Endothelial cell of umbilical vein (primary cell): ENCODE measurements around the gene VPS9D1. TPM values are rescaled to one million over a fixed set of nuclear protein-coding genes. Genes with fewer than 3 reads are reported as not detected.

Source experiments
- BruUV-seq: library from RNA; stranded (reverse); fragments of 400-500 nt; replicated peaks from 2 replicates; lab custom pipeline; 2021; lab: Mats Ljungman, UMichigan
- CTCF ChIA-PET: fragments of 300-600, 350-600 bp; sonication (Branson Sonifier 250); formaldehyde crosslinking; loops from one replicate; lab custom pipeline; 2021; ENCODE audit warnings: antibody characterized with exemption, inconsistent platforms; lab: Charles Lee
- POLR2A ChIA-PET: fragments of 300-600, 350-600 bp; sonication (Branson Sonifier 250); formaldehyde crosslinking; loops from one replicate; lab custom pipeline; 2021; ENCODE audit warnings: antibody characterized with exemption, inconsistent platforms; lab: Charles Lee
- DNase-seq: peaks from one replicate; pipeline ENCODE4 v3.0.0-alpha.2; 2011; ENCODE audit warnings: low read depth, low spot score
- FAIRE-seq: peaks from 2 replicates; lab custom pipeline; 2011; peaks lifted over from hg19 to GRCh38; lab: Jason Lieb, UNC
- H2AFZ ChIP-seq: 2 replicates; pipeline ENCODE4 v1.6.0; 2012; ENCODE audit warnings: low read depth, low read length, control low read depth, inconsistent platforms
- H3K27ac ChIP-seq: 2 replicates; pipeline ENCODE4 v1.5.1; 2011; ENCODE audit warnings: low read depth, mild to moderate bottlenecking, control low read depth, low read length, moderate library complexity; ENCODE audit not compliant: insufficient read depth
- H3K27me3 ChIP-seq, 2 experiments: 2 replicates each; pipeline versions ENCODE4 v1.6.0 to v1.6.1; 2011; ENCODE audit warnings: low read length in 2 of 2, mixed read lengths in 1 of 2; ENCODE audit not compliant: control insufficient read depth in 2 of 2, insufficient read depth in 2 of 2
- H3K36me3 ChIP-seq, 2 experiments: 2 replicates in 1 of 2; 3 replicates in 1 of 2; pipeline ENCODE4 v1.5.1; 2011; ENCODE audit warnings: low read length in 2 of 2, mild to moderate bottlenecking in 1 of 2, moderate library complexity in 1 of 2; ENCODE audit not compliant: control insufficient read depth in 2 of 2, insufficient read depth in 2 of 2; ENCODE audit errors: extremely low read depth in 1 of 2
- H3K4me1 ChIP-seq: 3 replicates; pipeline ENCODE4 v1.5.1; 2011; ENCODE audit warnings: mild to moderate bottlenecking, low read length; ENCODE audit not compliant: control insufficient read depth, insufficient read depth; ENCODE audit errors: extremely low read depth
- H3K4me2 ChIP-seq: 2 replicates; pipeline ENCODE4 v1.6.1; 2011; ENCODE audit warnings: low read length, control low read depth, mixed read lengths; ENCODE audit not compliant: insufficient read depth
- H3K4me3 ChIP-seq, 3 experiments: fragments of 200-600 bp in 1 of 3; sonication (generic), shearing (Covaris generic) in 1 of 3; replicated peaks in 1 of 3; 2 replicates each; pipeline ENCODE4 v1.5.1; 2011 to 2016; ENCODE audit warnings: control low read depth in 3 of 3, low read length in 3 of 3, mild to moderate bottlenecking in 2 of 3, inconsistent platforms in 1 of 3, low read depth in 1 of 3, moderate library complexity in 1 of 3; ENCODE audit not compliant: insufficient read depth in 1 of 3
- H3K79me2 ChIP-seq: 2 replicates; pipeline ENCODE4 v1.6.0; 2012; ENCODE audit warnings: low read length, inconsistent platforms; ENCODE audit not compliant: control insufficient read depth, insufficient read depth
- H3K9ac ChIP-seq: replicated peaks from 2 replicates; pipeline ENCODE3; 2011; ENCODE audit warnings: low read length, control low read depth; ENCODE audit not compliant: insufficient read depth; ENCODE audit errors: extremely low read depth
- H3K9me1 ChIP-seq: replicated peaks from 3 replicates; pipeline ENCODE4 v1.6.0; 2011; ENCODE audit warnings: mild to moderate bottlenecking, low read length; ENCODE audit not compliant: control insufficient read depth, insufficient read depth; ENCODE audit errors: extremely low read depth
- H3K9me3 ChIP-seq: replicated peaks from 2 replicates; pipeline ENCODE4 v1.5.1; 2012; ENCODE audit warnings: low read length, inconsistent platforms; ENCODE audit not compliant: control insufficient read depth, insufficient read depth
- H4K20me1 ChIP-seq: replicated peaks from 2 replicates; pipeline ENCODE3; 2011; ENCODE audit warnings: mild to moderate bottlenecking, low read length; ENCODE audit not compliant: control insufficient read depth, insufficient read depth; ENCODE audit errors: extremely low read depth
- CTCF ChIP-seq, 2 donors: IDR thresholded peaks; 1 replicate in 1 of 2; 2 replicates in 1 of 2; pipeline ENCODE4 v1.5.1; 2011; ENCODE audit warnings: low read length in 2 of 2, mild to moderate bottlenecking in 2 of 2, moderate library complexity in 2 of 2, control low read depth in 1 of 2, inconsistent platforms in 1 of 2, low read depth in 1 of 2; ENCODE audit not compliant: insufficient read depth in 1 of 2; ENCODE audit errors: extremely low read depth in 1 of 2
- EZH2 ChIP-seq: IDR thresholded peaks from 2 replicates; pipeline ENCODE4 v1.6.1; 2012; ENCODE audit warnings: borderline replicate concordance, low read depth, mild to moderate bottlenecking, moderate library complexity, low read length, inconsistent platforms; ENCODE audit not compliant: severe bottlenecking
- FOS ChIP-seq: IDR thresholded peaks from 2 replicates; pipeline ENCODE4 v1.6.1; 2011; ENCODE audit warnings: mild to moderate bottlenecking, low read length, moderate library complexity, borderline replicate concordance; ENCODE audit not compliant: insufficient read depth
- GATA2 ChIP-seq: IDR thresholded peaks from 2 replicates; pipeline ENCODE4 v1.7.0; 2011; ENCODE audit warnings: low read depth, mild to moderate bottlenecking, moderate library complexity, mixed read lengths, low read length; ENCODE audit not compliant: insufficient read length, insufficient read depth
- JUN ChIP-seq: IDR thresholded peaks from 2 replicates; pipeline ENCODE4 v1.6.1; 2011; ENCODE audit warnings: borderline replicate concordance, low read depth; ENCODE audit not compliant: insufficient read length, insufficient read depth
- MAX ChIP-seq: IDR thresholded peaks from 2 replicates; pipeline ENCODE4 v1.6.1; 2011; ENCODE audit not compliant: insufficient read depth, insufficient read length
- MYC ChIP-seq: IDR thresholded peaks from one replicate; pipeline ENCODE4 v1.6.1; 2011; ENCODE audit warnings: mild to moderate bottlenecking, low read depth, low read length
- POLR2A ChIP-seq: IDR thresholded peaks from 2 replicates; pipeline ENCODE4 v1.6.1; 2012; ENCODE audit warnings: low read depth, mild to moderate bottlenecking, control low read depth, low read length
- POLR2AphosphoS5 ChIP-seq: IDR thresholded peaks from 2 replicates; pipeline ENCODE4 v1.6.1; 2012; ENCODE audit warnings: low read depth, mild to moderate bottlenecking, control low read depth, low read length, moderate library complexity; ENCODE audit not compliant: insufficient read depth
- dilution Hi-C: fragments of 300-500 bp; cut with MboI; formaldehyde crosslinking; loops from one replicate; pipeline ENCODE4 v1.15.0; 2019; ENCODE audit warnings: low sequenced_read_pairs; ENCODE audit not compliant: extremely low pct_ligation_motif_present
- intact Hi-C: fragments of 100-400 bp; cut with micrococcal nuclease; formaldehyde crosslinking; loops from one replicate; pipeline ENCODE4 v1.10.0; 2022
- polyA plus RNA-seq, 4 experiments: library from polyadenylated mRNA; depleted of rRNA in 3 of 4; stranded (reverse) in 3 of 4; unstranded in 1 of 4; fragments of >200 nt; gene quantifications; 2 replicates each; pipeline versions ENCODE4 v1.2.1 to v1.2.3, GENCODE V29; 2011 to 2012; ENCODE audit warnings: missing spikeins in 1 of 4
- total RNA-seq: library from RNA; stranded (reverse); gene quantifications from 2 replicates; pipeline ENCODE4 v1.2.3, GENCODE V29; 2021

Gene VPS9D1
- total and polyA plus RNA-seq, 2 donors (not counting 3 experiments of a cell fraction or from before 2014, with no cell fraction given) = 15.5 to 17.3 TPM

- BruUV-seq = no TSS peak
- dilution Hi-C loops (no loop called here), intact Hi-C loops (no loop called here)
- DNase-seq (no peak), FAIRE-seq (no peak)
- Histone ChIP-seq H3K4me2 (no peak overlapping the region), H3K9ac (no peak overlapping the region), H3K27me3 (no peaks in the 10 kb centered on the region), H3K79me2 (no peaks in the 10 kb centered on the region), H3K4me3 (no peak overlapping the region), H3K4me1 (no peaks in the 10 kb centered on the region), H3K9me1 (no peaks in the 10 kb centered on the region), H3K36me3 (peaks cover 1 to 3% of the 10 kb centered on the region in 2 experiments), H3K27ac (no peak overlapping the region), H3K9me3 (no peaks in the 10 kb centered on the region), H2AFZ (no peak overlapping the region), H4K20me1 (no peaks in the 10 kb centered on the region)
- ChIA-PET CTCF (no interaction called here), POLR2A (no interaction called here)
- TF ChIP-seq FOS (no peak), POLR2AphosphoS5 (no peak), EZH2 (no peak), POLR2A (no peak), CTCF (IDR thresholded peaks at IDR 0.05; ENCODE audit: extremely low read depth in 1 of 2, insufficient read depth in 1 of 2, low read depth in 1 of 2, low read length in 2 of 2) (no peak), JUN (no peak), MYC (no peak), GATA2 (no peak), MAX (no peak)
Measured at GRCh38 chr16:89746043-89746442, 25.3 kb upstream of the VPS9D1 start.
